Karpas-422 (cell line): ENCODE data around the gene ZNF500. TPM values are rescaled to one million over a fixed set of nuclear protein-coding genes. Genes with fewer than 3 reads are reported as not detected.

ENCODE experiments used
- DNase-seq: peaks from one replicate; pipeline ENCODE4 v3.0.0-alpha.2; 2015
- H2AFZ ChIP-seq: fragments of 200-600 bp; sonication (generic); 2 replicates; pipeline ENCODE4 v1.6.1; 2014; ENCODE audit warnings: antibody characterized with exemption, low read length, mixed read lengths
- H3K27ac ChIP-seq: fragments of 200-600 bp; sonication (generic); 2 replicates; pipeline ENCODE4 v1.5.1; 2014; ENCODE audit warnings: mild to moderate bottlenecking, low read length, moderate library complexity
- H3K27me3 ChIP-seq: fragments of 200-600 bp; sonication (generic); 2 replicates; pipeline ENCODE4 v1.6.1; 2014; ENCODE audit warnings: low read length, mixed read lengths
- H3K36me3 ChIP-seq: fragments of 200-600 bp; sonication (generic); 2 replicates; pipeline ENCODE4 v1.6.1; 2014; ENCODE audit warnings: low read length, mixed read lengths; ENCODE audit not compliant: insufficient read depth
- H3K4me1 ChIP-seq: fragments of 200-600 bp; sonication (generic); 2 replicates; pipeline ENCODE4 v1.6.1; 2014; ENCODE audit warnings: mild to moderate bottlenecking, low read length, mixed read lengths
- H3K4me2 ChIP-seq: fragments of 200-600 bp; sonication (generic); 2 replicates; pipeline ENCODE4 v1.6.1; 2014; ENCODE audit warnings: low read length, low read depth, mild to moderate bottlenecking; ENCODE audit not compliant: poor library complexity, severe bottlenecking
- H3K4me3 ChIP-seq: fragments of 200-600 bp; sonication (generic); 2 replicates; pipeline ENCODE4 v1.5.1; 2014; ENCODE audit warnings: mild to moderate bottlenecking, antibody characterized with exemption, low read length, mixed read lengths
- H3K79me2 ChIP-seq: fragments of 200-600 bp; sonication (generic); 2 replicates; pipeline ENCODE4 v1.6.1; 2014; ENCODE audit warnings: mild to moderate bottlenecking, low read length, mixed read lengths
- H3K9ac ChIP-seq: fragments of 200-600 bp; sonication (generic); 2 replicates; pipeline ENCODE4 v1.6.0; 2014; ENCODE audit warnings: low read length
- H3K9me2 ChIP-seq: fragments of 200-600 bp; sonication (generic), shearing (Covaris generic); replicated peaks from 2 replicates; pipeline ENCODE4 v1.6.0; 2014; ENCODE audit warnings: mild to moderate bottlenecking, low read length, moderate library complexity; ENCODE audit not compliant: insufficient read depth
- H3K9me3 ChIP-seq: fragments of 300-700, 200-600 bp; sonication (generic); 2 replicates; pipeline ENCODE4 v1.6.1; 2014; ENCODE audit warnings: low read length, mixed read lengths
- H4K20me1 ChIP-seq: fragments of 200-600 bp; sonication (generic); 2 replicates; pipeline ENCODE4 v1.6.1; 2014; ENCODE audit warnings: mild to moderate bottlenecking, antibody characterized with exemption, low read length, low read depth; ENCODE audit not compliant: insufficient read depth
- total RNA-seq: library from RNA; depleted of rRNA; stranded (reverse); fragments of >200 nt; shearing (Covaris generic); gene quantifications from 2 replicates; pipeline ENCODE4 v1.2.3, GENCODE V29; 2014; ENCODE audit warnings: low replicate concordance

ZNF500 gene
- total RNA-seq, 1 experiment from 2014 or later, result 4.9 TPM

GRCh38 chr16:4736546-4736945 is 30.4 kb downstream of the ZNF500 start:
- H3K9me2 ChIP-seq, result no peaks in the 10 kb centered on the region
- H3K36me3 ChIP-seq, result no peaks in the 10 kb centered on the region
- H3K9ac ChIP-seq, result no peak overlapping the region
- no peak overlapping the region for H3K4me2 ChIP-seq
- H3K4me1 ChIP-seq, result peaks cover 15% of the 10 kb centered on the region
- H4K20me1 ChIP-seq, result no peaks in the 10 kb centered on the region
- peaks cover 22% of the 10 kb centered on the region for H3K79me2 ChIP-seq
- H3K27ac ChIP-seq, result no peak overlapping the region
- H3K27me3 ChIP-seq, result no peaks in the 10 kb centered on the region
- no peak overlapping the region for H3K4me3 ChIP-seq
- H2AFZ ChIP-seq, result no peak overlapping the region
- DNase-seq, result no peak
- no peaks in the 10 kb centered on the region for H3K9me3 ChIP-seq

GRCh38 chr16:4734730-4735535 is 32.0 kb downstream of the ZNF500 start:
- H3K27me3 ChIP-seq, result no peaks in the 10 kb centered on the region
- H3K36me3 ChIP-seq, result no peaks in the 10 kb centered on the region
- H3K9ac ChIP-seq, result peak overlapping the region; percentile 89
- H3K27ac ChIP-seq, result peak overlapping the region; percentile 69
- peak; percentile 96 for DNase-seq
- peaks cover 15% of the 10 kb centered on the region for H3K4me1 ChIP-seq
- H4K20me1 ChIP-seq, result no peaks in the 10 kb centered on the region
- H3K9me2 ChIP-seq, result no peaks in the 10 kb centered on the region
- no peaks in the 10 kb centered on the region for H3K9me3 ChIP-seq
- peak overlapping the region; percentile 91 for H3K4me3 ChIP-seq
- H3K4me2 ChIP-seq, result peak overlapping the region; percentile 83
- peak overlapping the region; percentile 86 for H2AFZ ChIP-seq
- H3K79me2 ChIP-seq, result peaks cover 23% of the 10 kb centered on the region

GRCh38 chr16:4734063-4734729 is 32.8 kb downstream of the ZNF500 start, which contains the start of the genes ANKS3 and DNAAF8:
Gene ANKS3 (minus strand): TSS chr16:4734271. CDS start chr16:4730149, 4,122 bp downstream.
Gene DNAAF8 (plus strand): TSS chr16:4734537. CDS start chr16:4736515, 1,978 bp downstream.
- Histone ChIP-seq H3K27me3 (no peaks in the 10 kb centered on the region), H3K9ac (peak within 1 kb of the TSS; percentile 89), H3K79me2 (peaks cover 23% of the 10 kb centered on the region), H3K36me3 (no peaks in the 10 kb centered on the region), H3K27ac (peak within 1 kb of the TSS; percentile 69), H3K4me2 (peak within 1 kb of the TSS; percentile 83), H3K4me1 (peaks cover 15% of the 10 kb centered on the region), H2AFZ (peak within 1 kb of the TSS; percentile 86), H3K9me2 (no peaks in the 10 kb centered on the region), H4K20me1 (no peaks in the 10 kb centered on the region), H3K9me3 (no peaks in the 10 kb centered on the region), H3K4me3 (peak within 1 kb of the TSS; percentile 91)
- peak; percentile 95 for DNase-seq

GRCh38 chr16:4733747-4734062 is 33.3 kb downstream of the ZNF500 start:
- Histone ChIP-seq H3K36me3 (no peaks in the 10 kb centered on the region), H3K4me1 (peaks cover 15% of the 10 kb centered on the region), H2AFZ (peak overlapping the region; percentile 70), H3K9me3 (no peaks in the 10 kb centered on the region), H3K27ac (peak overlapping the region; percentile 69), H3K4me3 (peak overlapping the region; percentile 91), H3K79me2 (peaks cover 23% of the 10 kb centered on the region), H3K27me3 (no peaks in the 10 kb centered on the region), H3K9ac (peak overlapping the region; percentile 89), H3K9me2 (no peaks in the 10 kb centered on the region), H4K20me1 (no peaks in the 10 kb centered on the region), H3K4me2 (peak overlapping the region; percentile 83)
- no peak for DNase-seq

- Histone ChIP-seq H3K9ac (peak overlapping the region; percentile 89), H3K27ac (peak overlapping the region; percentile 69), H3K4me3 (peak overlapping the region; percentile 91), H3K9me2 (no peaks in the 10 kb centered on the region), H2AFZ (peak overlapping the region; percentile 70; the same call in 1 of the 2 replicates), H4K20me1 (no peaks in the 10 kb centered on the region), H3K36me3 (no peaks in the 10 kb centered on the region), H3K4me1 (peaks cover 15% of the 10 kb centered on the region), H3K79me2 (peaks cover 23% of the 10 kb centered on the region), H3K4me2 (peak overlapping the region; percentile 83), H3K27me3 (no peaks in the 10 kb centered on the region), H3K9me3 (no peaks in the 10 kb centered on the region)
- no peak for DNase-seq
Observed at GRCh38 chr16:4733211-4733742, 33.7 kb downstream of the ZNF500 start.

- no peak overlapping the region for H2AFZ ChIP-seq
- no peaks in the 10 kb centered on the region for H3K27me3 ChIP-seq
- DNase-seq, result no peak
- no peak overlapping the region for H3K27ac ChIP-seq
- H4K20me1 ChIP-seq, result no peaks in the 10 kb centered on the region
- no peak overlapping the region for H3K4me3 ChIP-seq
- H3K36me3 ChIP-seq, result 0 out of 2 replicates have a peak, but pooled peaks cover 3% of the 10 kb centered on the region
- peaks cover 8% of the 10 kb centered on the region for H3K4me1 ChIP-seq
- no peak overlapping the region for H3K4me2 ChIP-seq
- H3K9me2 ChIP-seq, result no peaks in the 10 kb centered on the region
- H3K9ac ChIP-seq, result no peak overlapping the region
- H3K79me2 ChIP-seq, result peaks cover 23% of the 10 kb centered on the region
- no peaks in the 10 kb centered on the region for H3K9me3 ChIP-seq
Observed at GRCh38 chr16:4729876-4730275, 37.1 kb downstream of the ZNF500 start.

GRCh38 chr16:4728676-4729075 is 38.3 kb downstream of the ZNF500 start:
- peaks cover 8% of the 10 kb centered on the region for H3K4me1 ChIP-seq
- H3K4me2 ChIP-seq, result no peak overlapping the region
- no peak overlapping the region for H3K4me3 ChIP-seq
- no peak overlapping the region for H3K27ac ChIP-seq
- H3K9ac ChIP-seq, result no peak overlapping the region
- no peaks in the 10 kb centered on the region for H3K9me3 ChIP-seq
- DNase-seq, result no peak
- 0 out of 2 replicates have a peak, but pooled peaks cover 3% of the 10 kb centered on the region for H3K36me3 ChIP-seq
- no peak overlapping the region for H2AFZ ChIP-seq
- H3K27me3 ChIP-seq, result no peaks in the 10 kb centered on the region
- H4K20me1 ChIP-seq, result no peaks in the 10 kb centered on the region
- no peaks in the 10 kb centered on the region for H3K9me2 ChIP-seq
- H3K79me2 ChIP-seq, result peaks cover 21% of the 10 kb centered on the region

- Histone ChIP-seq H3K36me3 (0 out of 2 replicates have a peak, but pooled peaks cover 3% of the 10 kb centered on the region), H3K4me3 (no peak overlapping the region), H3K27ac (no peak overlapping the region), H3K79me2 (peaks cover 1% of the 10 kb centered on the region), H3K9me2 (no peaks in the 10 kb centered on the region), H2AFZ (no peak overlapping the region), H4K20me1 (no peaks in the 10 kb centered on the region), H3K4me2 (no peak overlapping the region), H3K9ac (no peak overlapping the region), H3K9me3 (no peaks in the 10 kb centered on the region), H3K27me3 (no peaks in the 10 kb centered on the region), H3K4me1 (no peaks in the 10 kb centered on the region)
- no peak for DNase-seq
Observed at GRCh38 chr16:4726616-4727015, 40.3 kb downstream of the ZNF500 start.
